ENCODE results near the gene C19orf44. TPM values are rescaled to one million over a fixed set of nuclear protein-coding genes. Genes with fewer than 3 reads are reported as not detected.
"Not testable (repeated sequence)": the region's sequence is repeated elsewhere in the genome, so short reads cannot be mapped to it uniquely, and the experiment has no call there.

C19orf44 gene
- total RNA-seq (2014; rRNA removed; shearing (Covaris generic)) = 3.6 and 4.7 TPM in 2 replicates

GRCh38 chr19:16495982-16496612, at the start of gene C19orf44, which contains the start of gene CALR3:
Gene C19orf44 (plus strand): TSS chr19:16496394. CDS start chr19:16500793, 4,399 bp downstream.
Gene CALR3 (minus strand): TSS chr19:16496167. CDS start chr19:16496129, 38 bp downstream.
- Histone ChIP-seq H3K36me3 (replicated peaks; ENCODE audit: control insufficient read depth, insufficient read depth, low read length) (peaks cover under 1% of the 10 kb centered on the region; the same call in 1 of the 2 replicates), H3K27me3 (ENCODE audit: control insufficient read depth, insufficient read depth, low read length) (no peaks in the 10 kb centered on the region), H3K4me3 (ENCODE audit: insufficient read depth, low read depth, low read length) (peak within 1 kb of the TSS; percentile 71)
- peak; percentile 97 for DNase-seq

DNA sequence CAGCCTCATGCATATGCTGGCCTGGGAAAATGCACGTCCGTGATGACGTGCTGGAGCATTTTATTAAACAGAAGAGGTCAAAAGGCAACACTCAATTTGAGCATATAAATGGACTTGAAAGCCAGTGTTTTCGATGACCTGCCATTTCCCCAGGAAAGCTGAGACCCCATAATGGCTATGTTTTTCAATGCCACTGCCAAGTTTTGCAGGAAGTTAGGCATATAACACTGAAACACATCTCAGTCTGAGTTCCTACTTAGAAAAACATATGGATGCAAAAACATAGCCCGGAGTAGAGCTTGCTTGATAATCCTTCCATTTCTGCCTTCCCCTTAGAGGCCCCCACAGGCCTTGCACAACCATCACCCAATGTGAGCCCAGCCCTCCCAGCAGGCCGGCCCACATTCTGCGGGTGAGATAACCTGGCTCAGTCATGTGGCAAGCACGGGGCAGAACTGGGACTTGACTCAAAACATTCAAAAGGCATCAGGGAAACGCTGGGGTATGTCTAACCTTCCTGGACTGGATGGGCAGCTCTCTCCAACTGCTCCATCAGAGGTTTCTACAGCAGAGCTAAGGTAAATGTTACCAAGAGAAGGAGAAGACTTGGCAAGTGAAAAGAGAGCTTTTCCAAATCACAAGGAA, 49.3 kb upstream of the C19orf44 start:
- H3K36me3 ChIP-seq (replicated peaks; ENCODE audit: control insufficient read depth, insufficient read depth, low read length) = no peaks in the 10 kb centered on the region; the same call in 1 of the 2 replicates
- no peak overlapping the region for H3K4me3 ChIP-seq (ENCODE audit: insufficient read depth, low read depth, low read length)
- DNase-seq = no peak
- H3K27me3 ChIP-seq (ENCODE audit: control insufficient read depth, insufficient read depth, low read length) = no peaks in the 10 kb centered on the region

- not testable (repeated sequence) for H3K27me3 ChIP-seq (ENCODE audit: control insufficient read depth, insufficient read depth, low read length); DNase-seq; H3K36me3 ChIP-seq (replicated peaks; ENCODE audit: control insufficient read depth, insufficient read depth, low read length); H3K4me3 ChIP-seq (ENCODE audit: insufficient read depth, low read depth, low read length)
Measured at GRCh38 chr19:16448872-16449271, 47.3 kb upstream of the C19orf44 start.

DNA sequence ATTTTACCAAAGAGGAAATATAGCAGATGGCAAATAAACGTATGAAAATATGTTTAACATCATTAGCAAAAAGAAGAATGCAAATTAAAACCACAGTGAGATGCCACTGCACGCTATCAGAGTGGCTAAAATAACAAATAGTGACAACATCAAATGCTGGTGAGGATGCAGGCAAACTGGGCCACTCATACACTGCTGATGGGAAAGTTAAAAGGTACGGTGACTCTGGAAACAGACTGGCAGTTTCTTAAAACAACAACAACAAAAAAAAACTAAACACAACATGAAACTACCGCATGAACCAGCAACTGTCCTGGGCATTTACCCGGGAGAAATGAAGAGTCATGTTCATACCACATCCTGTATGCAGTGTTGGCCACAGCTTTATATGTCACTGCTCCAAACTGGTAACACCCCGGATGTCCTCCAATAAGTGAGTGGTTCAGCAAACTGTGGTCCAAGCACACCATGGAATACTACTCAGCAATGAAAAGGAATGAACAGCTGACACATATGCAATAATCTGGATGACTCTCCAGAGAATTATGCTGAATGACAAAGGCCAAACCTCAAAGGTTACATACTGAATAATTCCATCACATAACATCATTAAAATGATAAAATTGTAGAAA, 46.7 kb upstream of the C19orf44 start:
- H3K36me3 ChIP-seq (replicated peaks; ENCODE audit: control insufficient read depth, insufficient read depth, low read length) = no peaks in the 10 kb centered on the region
- no peak overlapping the region for H3K4me3 ChIP-seq (ENCODE audit: insufficient read depth, low read depth, low read length)
- H3K27me3 ChIP-seq (ENCODE audit: control insufficient read depth, insufficient read depth, low read length) = no peaks in the 10 kb centered on the region
- DNase-seq = no peak

GRCh38 chr19:16452325-16452724, 43.9 kb upstream of the C19orf44 start:
- no peak for DNase-seq
- no peak overlapping the region for H3K4me3 ChIP-seq (ENCODE audit: insufficient read depth, low read depth, low read length)
- H3K36me3 ChIP-seq (replicated peaks; ENCODE audit: control insufficient read depth, insufficient read depth, low read length) = no peaks in the 10 kb centered on the region
- no peaks in the 10 kb centered on the region for H3K27me3 ChIP-seq (ENCODE audit: control insufficient read depth, insufficient read depth, low read length)

DNA sequence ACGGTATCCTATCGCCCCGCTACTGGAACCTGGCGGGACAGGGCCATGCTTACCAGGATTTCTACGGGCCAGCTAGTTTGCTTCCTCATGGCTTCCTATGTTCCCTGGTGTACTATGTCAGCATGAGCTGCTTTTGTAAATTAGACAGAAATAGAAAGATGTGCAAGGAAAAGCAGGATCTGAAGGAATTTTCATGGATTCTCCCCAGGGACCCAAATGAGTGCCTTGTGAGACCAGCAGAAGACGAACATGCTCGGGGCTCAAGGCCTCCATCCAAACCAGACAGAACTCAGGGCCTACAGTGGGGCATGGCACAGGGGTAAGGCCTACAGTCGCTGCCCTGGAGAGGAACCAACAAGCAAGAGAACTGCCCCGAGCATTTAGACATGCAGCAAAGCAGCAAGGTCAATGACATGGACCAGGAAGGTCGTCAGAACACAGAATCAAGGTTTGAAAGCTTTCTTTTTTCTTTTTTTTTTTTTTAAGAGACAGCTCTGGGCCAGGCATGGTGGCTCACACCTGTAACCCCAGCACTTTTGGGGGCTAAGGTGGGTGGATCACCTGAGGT, 41.8 kb upstream of the C19orf44 start:
- Histone ChIP-seq H3K4me3 (ENCODE audit: insufficient read depth, low read depth, low read length) (no peak overlapping the region), H3K27me3 (ENCODE audit: control insufficient read depth, insufficient read depth, low read length) (no peaks in the 10 kb centered on the region), H3K36me3 (replicated peaks; ENCODE audit: control insufficient read depth, insufficient read depth, low read length) (no peaks in the 10 kb centered on the region)
- DNase-seq = no peak

GRCh38 chr19:16455489-16455888, 40.7 kb upstream of the C19orf44 start:
- Histone ChIP-seq H3K4me3 (ENCODE audit: insufficient read depth, low read depth, low read length) (no peak overlapping the region), H3K36me3 (replicated peaks; ENCODE audit: control insufficient read depth, insufficient read depth, low read length) (no peaks in the 10 kb centered on the region), H3K27me3 (ENCODE audit: control insufficient read depth, insufficient read depth, low read length) (no peaks in the 10 kb centered on the region)
- no peak for DNase-seq

- H3K4me3 ChIP-seq (ENCODE audit: insufficient read depth, low read depth, low read length) = no peak overlapping the region
- peak; percentile 57 for DNase-seq
- no peaks in the 10 kb centered on the region for H3K27me3 ChIP-seq (ENCODE audit: control insufficient read depth, insufficient read depth, low read length)
- no peaks in the 10 kb centered on the region for H3K36me3 ChIP-seq (replicated peaks; ENCODE audit: control insufficient read depth, insufficient read depth, low read length)
Measured at GRCh38 chr19:16456652-16457194, 39.5 kb upstream of the C19orf44 start.

DNA sequence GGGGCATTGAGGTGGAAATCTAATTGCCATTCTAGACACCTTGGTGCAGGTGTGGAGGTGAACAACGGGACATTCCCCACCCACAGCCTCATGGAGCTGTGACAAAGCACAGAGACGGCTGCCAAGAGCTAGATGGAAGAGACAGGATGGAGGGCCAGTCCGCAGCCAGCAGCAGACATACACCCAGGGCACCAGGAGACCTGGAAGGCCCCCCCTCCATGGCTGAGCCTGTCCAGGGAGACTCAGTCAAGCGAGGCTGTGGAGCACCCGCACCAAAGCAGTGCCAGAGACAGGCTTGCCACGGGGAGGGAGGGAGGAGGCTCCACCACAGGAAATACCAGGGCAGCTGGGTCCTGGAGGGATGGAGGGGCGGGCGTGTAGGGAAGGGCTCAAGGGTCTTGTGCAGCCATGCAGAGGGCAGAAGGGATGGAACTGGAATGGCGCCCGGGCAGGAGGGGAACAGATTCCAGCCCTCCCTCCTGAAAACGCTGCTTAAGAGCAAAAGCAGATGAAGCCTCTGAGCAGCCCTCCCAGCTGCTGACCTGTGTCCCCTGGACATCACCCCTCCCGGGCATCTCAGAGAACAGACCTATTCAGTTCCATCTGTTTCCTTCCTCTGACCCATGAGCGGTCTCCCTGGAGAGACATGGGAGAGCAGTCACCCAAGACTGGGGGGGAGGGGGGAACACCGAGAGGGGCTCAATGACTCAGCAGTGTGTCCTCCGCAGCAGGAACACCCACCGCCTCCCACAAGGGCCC, 38.8 kb upstream of the C19orf44 start:
- no peak overlapping the region for H3K4me3 ChIP-seq (ENCODE audit: insufficient read depth, low read depth, low read length)
- H3K27me3 ChIP-seq (ENCODE audit: control insufficient read depth, insufficient read depth, low read length) = no peaks in the 10 kb centered on the region
- DNase-seq = peak; percentile 62
- H3K36me3 ChIP-seq (replicated peaks; ENCODE audit: control insufficient read depth, insufficient read depth, low read length) = no peaks in the 10 kb centered on the region

- DNase-seq = no peak
- H3K27me3 ChIP-seq (ENCODE audit: control insufficient read depth, insufficient read depth, low read length) = no peaks in the 10 kb centered on the region
- no peak overlapping the region for H3K4me3 ChIP-seq (ENCODE audit: insufficient read depth, low read depth, low read length)
- no peaks in the 10 kb centered on the region for H3K36me3 ChIP-seq (replicated peaks; ENCODE audit: control insufficient read depth, insufficient read depth, low read length)
Measured at GRCh38 chr19:16457954-16458331, 38.3 kb upstream of the C19orf44 start.

DNA sequence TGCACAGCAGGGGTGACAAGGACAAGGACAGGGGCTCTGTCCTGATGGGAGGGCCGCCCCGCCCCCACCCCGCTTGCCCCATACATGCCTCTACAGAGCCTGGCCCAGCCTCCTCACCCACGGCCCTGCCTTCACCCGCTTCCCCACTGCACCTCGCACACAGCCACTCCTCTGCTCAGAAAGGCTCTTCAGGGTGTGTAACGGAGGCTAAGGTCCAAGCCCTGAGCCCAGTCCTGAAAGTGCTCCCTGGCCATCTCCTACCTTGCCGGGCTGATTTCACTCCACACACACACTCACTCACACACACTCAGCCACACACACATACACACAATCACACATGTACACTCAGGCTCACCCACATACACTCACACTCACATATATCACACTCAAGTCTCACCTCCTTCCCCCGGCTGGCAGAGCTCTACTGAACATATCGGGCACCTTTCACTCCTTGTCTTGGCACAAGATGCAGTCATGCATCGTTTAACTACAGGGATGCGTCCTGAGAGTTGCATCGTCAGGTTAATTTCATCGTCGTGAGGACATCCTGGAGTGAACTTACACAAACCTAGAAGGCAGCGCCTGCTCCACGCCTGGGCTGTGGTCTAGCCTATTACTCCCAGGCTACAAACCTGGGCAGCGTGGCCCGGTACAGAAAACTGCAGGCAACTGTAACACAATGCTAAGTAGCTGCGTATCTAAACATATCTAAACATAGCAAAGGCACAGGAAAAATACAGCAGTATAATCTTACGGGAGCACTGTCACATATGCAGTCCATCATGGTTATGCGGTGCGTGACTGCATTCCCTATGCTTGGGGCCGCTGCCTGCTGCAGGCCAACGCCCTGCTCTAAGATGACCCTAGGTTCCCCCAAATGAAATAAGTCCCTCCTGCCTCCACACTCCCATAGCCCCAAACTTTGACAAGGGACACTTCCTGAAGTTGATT, 37.5 kb upstream of the C19orf44 start:
- Histone ChIP-seq H3K4me3 (ENCODE audit: insufficient read depth, low read depth, low read length) (no peak overlapping the region), H3K36me3 (replicated peaks; ENCODE audit: control insufficient read depth, insufficient read depth, low read length) (no peaks in the 10 kb centered on the region), H3K27me3 (ENCODE audit: control insufficient read depth, insufficient read depth, low read length) (no peaks in the 10 kb centered on the region)
- DNase-seq = peak; percentile 55

GRCh38 chr19:16459680-16460079, 36.5 kb upstream of the C19orf44 start:
- no peak overlapping the region for H3K4me3 ChIP-seq (ENCODE audit: insufficient read depth, low read depth, low read length)
- DNase-seq = no peak
- H3K36me3 ChIP-seq (replicated peaks; ENCODE audit: control insufficient read depth, insufficient read depth, low read length) = no peaks in the 10 kb centered on the region
- H3K27me3 ChIP-seq (ENCODE audit: control insufficient read depth, insufficient read depth, low read length) = no peaks in the 10 kb centered on the region

DNA sequence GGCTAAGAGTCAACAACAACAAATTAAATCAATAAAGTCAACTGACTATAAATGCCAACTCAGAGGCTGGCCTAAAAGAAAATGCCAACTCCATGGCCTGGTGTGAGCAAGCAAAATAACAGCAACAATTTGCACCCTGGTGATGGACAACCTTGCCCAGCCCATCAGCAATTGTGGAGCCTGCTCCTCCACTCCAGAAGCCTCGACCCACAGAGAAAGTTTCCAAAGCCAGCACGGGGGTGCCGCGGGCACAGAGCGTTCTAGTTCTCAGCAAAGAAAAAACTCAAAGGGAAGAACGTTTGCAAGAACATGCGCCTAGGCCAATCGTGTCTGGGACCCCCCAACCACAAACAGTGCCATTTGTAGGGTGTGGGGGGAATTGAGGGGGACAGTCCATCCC, 35.7 kb upstream of the C19orf44 start:
- Histone ChIP-seq H3K36me3 (replicated peaks; ENCODE audit: control insufficient read depth, insufficient read depth, low read length) (no peaks in the 10 kb centered on the region), H3K27me3 (ENCODE audit: control insufficient read depth, insufficient read depth, low read length) (no peaks in the 10 kb centered on the region), H3K4me3 (ENCODE audit: insufficient read depth, low read depth, low read length) (no peak overlapping the region)
- DNase-seq = no peak
